Measurements from ENCODE around the gene ARTN.

Gene ARTN

DNA sequence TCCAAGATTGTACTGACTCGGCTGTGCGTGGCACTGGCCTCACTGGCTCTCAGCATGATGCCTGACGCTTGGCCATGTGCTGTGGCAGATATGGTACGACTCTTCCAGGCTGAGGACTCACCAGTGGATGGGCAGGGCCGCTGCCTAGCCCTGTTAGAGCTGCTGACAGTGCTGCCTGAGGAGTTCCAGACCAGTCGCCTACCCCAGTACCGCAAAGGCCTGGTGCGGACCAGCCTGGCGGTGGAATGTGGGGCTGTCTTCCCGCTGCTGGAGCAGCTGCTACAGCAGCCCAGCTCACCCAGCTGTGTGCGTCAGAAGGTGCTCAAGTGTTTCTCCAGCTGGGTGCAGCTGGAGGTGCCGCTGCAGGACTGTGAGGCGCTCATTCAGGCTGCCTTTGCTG, 16.1 kb downstream of the ARTN start:
- no peak for DNase-seq

GRCh38 chr1:43951021-43951985, 17.7 kb downstream of the ARTN start:
- no peak for DNase-seq

- DNase-seq = no peak
Observed at GRCh38 chr1:43952731-43953346, 19.2 kb downstream of the ARTN start.

- DNase-seq = no peak
Observed at GRCh38 chr1:43953361-43953760, 19.8 kb downstream of the ARTN start.

GRCh38 chr1:43954036-43954435, 20.4 kb downstream of the ARTN start:
- no peak for DNase-seq

DNA sequence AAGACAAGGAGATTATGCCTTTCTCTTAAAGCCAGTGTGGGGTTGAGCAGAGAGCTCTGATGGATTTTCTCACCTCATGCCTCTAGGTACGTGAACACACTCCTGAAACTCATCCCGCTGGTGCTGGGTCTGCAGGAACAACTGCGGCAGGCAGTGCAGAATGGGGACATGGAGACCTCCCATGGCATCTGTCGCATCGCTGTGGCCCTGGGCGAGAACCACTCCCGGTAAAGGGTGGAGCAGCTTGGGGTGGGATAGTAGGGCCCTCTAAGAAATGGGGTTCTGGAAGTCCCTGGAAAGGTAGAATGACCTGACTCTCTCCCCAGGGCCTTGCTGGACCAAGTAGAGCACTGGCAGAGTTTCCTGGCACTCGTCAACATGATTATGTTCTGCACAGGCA, 22.6 kb downstream of the ARTN start:
- no peak for DNase-seq

GRCh38 chr1:43957407-43958040, 23.9 kb downstream of the ARTN start:
- DNase-seq = no peak

- DNase-seq = no peak
Observed at GRCh38 chr1:43958351-43959255, 25.0 kb downstream of the ARTN start.

DNA sequence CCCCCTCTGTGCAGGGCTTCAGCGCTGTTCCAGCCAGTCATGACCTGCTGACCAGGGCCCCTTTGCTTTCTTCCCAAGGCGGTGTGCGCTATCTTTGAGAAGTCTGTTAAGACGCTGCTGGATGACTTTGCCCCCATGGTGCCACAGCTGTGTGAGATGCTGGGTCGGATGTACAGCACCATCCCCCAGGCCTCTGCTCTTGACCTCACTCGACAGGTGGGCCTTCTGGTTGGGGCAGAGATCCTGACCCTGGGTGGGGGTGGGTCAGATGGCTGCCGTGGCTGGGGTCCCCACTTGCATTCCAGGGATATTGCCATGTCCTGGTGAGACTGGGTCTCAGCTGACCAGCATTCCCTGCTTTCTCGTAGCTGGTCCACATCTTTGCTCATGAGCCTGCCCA, 27.2 kb downstream of the ARTN start:
- DNase-seq = no peak

DNA sequence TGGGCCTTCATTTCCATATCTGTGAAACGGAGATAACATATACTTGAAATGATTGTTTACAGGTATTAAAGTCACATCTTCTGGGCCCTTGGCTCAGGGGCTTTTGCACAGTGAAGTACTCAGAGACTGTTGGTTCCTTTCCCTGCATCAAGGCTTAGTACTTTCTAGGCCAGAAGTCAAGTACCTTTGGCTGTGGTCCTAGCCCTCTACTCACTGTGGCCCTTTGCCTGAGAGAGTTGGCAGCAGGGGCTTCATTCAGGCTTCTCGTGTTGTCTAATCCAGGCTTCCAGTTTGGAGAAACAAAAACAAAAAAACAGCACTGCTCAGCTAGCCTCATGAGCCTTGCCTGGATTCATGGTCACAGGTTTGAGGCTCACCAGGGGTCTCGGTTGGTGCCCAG, 28.1 kb downstream of the ARTN start:
- no peak for DNase-seq

GRCh38 chr1:43962324-43962723, 28.7 kb downstream of the ARTN start:
- no peak for DNase-seq

- no peak for DNase-seq
Observed at GRCh38 chr1:43963006-43963405, 29.4 kb downstream of the ARTN start.

DNA sequence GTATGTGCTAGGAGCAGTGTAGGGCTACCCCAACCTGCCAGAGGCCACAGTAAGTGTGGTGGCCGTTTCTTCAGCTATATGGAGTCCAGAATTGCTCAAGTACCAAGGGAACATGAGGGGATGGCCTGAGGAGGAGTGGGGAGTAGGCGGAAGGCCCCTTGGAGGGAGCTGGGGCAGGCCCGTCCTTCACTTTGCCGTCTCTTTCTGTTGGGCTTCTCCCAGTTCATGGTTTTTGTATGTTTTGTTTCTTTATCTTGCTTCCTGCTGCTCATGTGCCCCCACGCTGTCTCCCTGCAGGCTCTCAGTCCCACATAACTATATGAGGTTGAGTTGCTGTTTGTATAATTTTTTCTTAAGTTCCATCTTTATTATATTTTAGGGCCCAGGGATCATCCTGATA, 30.3 kb downstream of the ARTN start:
- no peak for DNase-seq

GRCh38 chr1:43965316-43965715, 31.7 kb downstream of the ARTN start:
- DNase-seq = no peak

DNA sequence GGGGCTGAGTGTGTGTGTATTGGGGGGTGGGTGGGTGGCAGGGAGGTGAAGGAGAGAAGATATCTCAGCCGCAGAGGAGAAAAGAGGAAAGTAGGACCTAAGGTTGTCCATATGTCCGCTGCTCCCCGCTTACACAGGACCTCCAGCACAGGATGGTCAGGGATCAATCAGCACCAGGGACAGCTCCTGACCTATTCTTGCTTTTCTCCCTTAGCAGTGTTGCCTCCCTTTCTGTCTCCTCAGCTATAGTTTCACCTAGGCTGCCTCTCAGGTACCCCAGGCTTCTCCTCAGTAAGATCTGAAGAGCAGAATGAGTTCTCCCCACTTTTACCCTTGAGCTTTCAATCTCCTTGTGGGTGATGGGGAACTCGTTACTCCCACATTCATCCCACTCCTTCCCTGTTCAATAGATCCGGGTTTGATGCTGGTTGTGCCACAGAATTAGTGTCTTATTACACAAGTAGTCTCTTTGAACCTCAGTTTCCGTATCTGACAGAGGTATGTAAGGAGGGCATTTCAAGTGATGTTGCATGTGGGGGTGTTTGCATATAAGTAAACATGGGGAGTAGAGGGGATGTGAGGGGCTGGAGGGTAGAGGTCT, 34.8 kb downstream of the ARTN start:
- DNase-seq = no peak

DNA sequence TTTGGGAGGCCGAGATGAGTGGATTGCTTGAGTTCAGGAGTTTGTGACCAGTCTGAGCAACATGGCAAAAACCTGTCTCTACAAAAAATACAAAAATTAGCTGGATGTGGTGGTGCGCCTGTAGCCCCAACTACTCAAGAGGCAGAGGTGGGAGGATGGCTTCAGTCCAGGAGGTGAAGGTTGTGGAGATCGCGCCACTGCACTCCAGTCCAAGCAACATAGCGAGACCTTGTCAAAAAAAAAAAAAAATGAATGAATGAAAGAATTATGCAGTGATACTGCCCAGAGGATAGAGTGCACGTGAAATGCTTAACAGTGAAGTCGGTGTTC, 35.8 kb downstream of the ARTN start:
- no peak for DNase-seq

GRCh38 chr1:43969746-43970466, 36.3 kb downstream of the ARTN start, which contains the start of gene DPH2:
Gene DPH2 (plus strand): TSS chr1:43970010. CDS start chr1:43970176, 166 bp downstream.
- peak; percentile 97 for DNase-seq

- DNase-seq = no peak
Observed at GRCh38 chr1:43970502-43970901, 36.9 kb downstream of the ARTN start.

GRCh38 chr1:43970911-43971310, 37.3 kb downstream of the ARTN start:
- DNase-seq = no peak

DNA sequence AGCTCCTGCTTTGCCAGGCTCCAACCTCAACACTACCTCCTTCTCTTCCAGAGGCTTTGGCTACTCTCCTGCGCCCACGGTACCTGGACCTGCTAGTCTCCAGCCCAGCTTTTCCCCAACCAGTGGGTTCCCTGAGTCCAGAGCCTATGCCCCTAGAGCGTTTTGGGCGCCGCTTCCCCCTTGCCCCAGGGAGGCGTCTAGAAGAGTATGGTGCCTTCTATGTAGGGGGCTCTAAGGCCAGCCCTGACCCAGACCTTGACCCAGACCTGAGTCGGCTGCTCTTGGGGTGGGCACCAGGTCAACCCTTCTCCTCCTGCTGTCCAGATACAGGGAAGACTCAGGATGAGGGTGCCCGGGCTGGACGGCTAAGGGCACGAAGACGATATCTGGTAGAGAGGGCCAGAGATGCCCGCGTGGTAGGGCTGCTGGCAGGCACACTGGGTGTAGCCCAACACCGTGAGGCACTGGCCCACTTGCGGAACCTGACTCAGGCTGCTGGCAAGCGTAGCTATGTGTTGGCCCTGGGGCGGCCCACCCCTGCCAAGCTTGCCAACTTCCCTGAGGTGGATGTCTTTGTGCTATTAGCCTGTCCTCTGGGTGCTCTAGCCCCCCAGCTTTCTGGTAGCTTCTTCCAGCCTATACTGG, 37.9 kb downstream of the ARTN start:
- no peak for DNase-seq

- no peak for DNase-seq
Observed at GRCh38 chr1:43973981-43974442, 40.4 kb downstream of the ARTN start.
